Panc1 (cell line): ENCODE data around the gene ZBTB20.

Experiments used
- CTCF ChIP-seq: fragments of 450-650 bp; IDR thresholded peaks from 2 replicates; pipeline ENCODE4 v1.5.1; 2017; ENCODE audit warnings: mild to moderate bottlenecking
- POLR2AphosphoS5 ChIP-seq: IDR thresholded peaks from 2 replicates; pipeline ENCODE4 v1.6.1; 2012; ENCODE audit warnings: mild to moderate bottlenecking, low read depth, low read length, moderate library complexity
- SIN3A ChIP-seq: IDR thresholded peaks from 2 replicates; pipeline ENCODE4 v1.6.1; 2012; ENCODE audit warnings: low read depth, mild to moderate bottlenecking, low read length, moderate library complexity, borderline replicate concordance; ENCODE audit not compliant: insufficient read depth
- TCF7L2 ChIP-seq: IDR thresholded peaks from 2 replicates; pipeline ENCODE4 v1.6.1; 2011; ENCODE audit warnings: mild to moderate bottlenecking, low read depth, low read length, inconsistent platforms

DNA sequence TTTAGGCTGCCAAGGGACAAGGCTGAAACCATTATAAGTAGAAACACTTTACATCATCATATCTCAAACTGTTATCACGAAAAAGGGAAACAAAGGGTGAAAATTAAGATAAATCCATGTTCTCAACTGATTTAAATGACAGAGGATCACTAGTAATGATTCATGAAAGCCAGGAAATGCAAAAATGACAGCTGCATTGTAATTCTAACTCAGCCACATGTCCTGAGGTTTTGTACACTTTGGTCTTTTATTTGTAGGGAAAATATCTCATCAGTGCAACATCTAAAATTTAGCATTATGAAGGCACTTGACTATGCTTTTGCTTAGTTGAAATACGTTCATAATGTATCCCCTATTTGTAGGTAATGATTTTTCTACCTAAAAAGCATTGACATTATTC, 473.6 kb downstream of the ZBTB20 start:
- no peak for TF ChIP-seq CTCF
- TF ChIP-seq SIN3A = no peak
- no peak for TF ChIP-seq POLR2AphosphoS5
- TF ChIP-seq TCF7L2 = no peak
